HepG2 (cell line): Measurements from ENCODE around the gene KMT2E. TPM values are rescaled to one million over a fixed set of nuclear protein-coding genes. Genes with fewer than 3 reads are reported as not detected.

Experiments
- CEBPG ChIP-seq: IDR thresholded peaks from 2 replicates; pipeline ENCODE4 v1.6.1; 2016
- ELF4 ChIP-seq: sonication (generic); formaldehyde crosslinking; IDR thresholded peaks from 2 replicates; pipeline ENCODE4 v1.5.0; 2020; ENCODE audit warnings: missing genetic modification reagents, mild to moderate bottlenecking, moderate library complexity, borderline replicate concordance
- FIP1L1 ChIP-seq: fragments of 200-400 bp; formaldehyde crosslinking; IDR thresholded peaks from 2 replicates; pipeline ENCODE4 v1.6.1; 2018; ENCODE audit warnings: low read depth, mild to moderate bottlenecking, low read length, moderate library complexity, borderline replicate concordance; ENCODE audit not compliant: insufficient read depth
- FOXP1 ChIP-seq, 2 experiments: fragments of 450-650 bp in 1 of 2; IDR thresholded peaks; 2 replicates each; pipeline ENCODE4 v1.6.1; 2017 to 2018; ENCODE audit warnings: antibody characterized with exemption in 1 of 2
- IKZF1 ChIP-seq: fragments of 450-650 bp; IDR thresholded peaks from 2 replicates; pipeline ENCODE4 v1.7.1; 2016
- MED13 ChIP-seq: sonication (generic); formaldehyde crosslinking; IDR thresholded peaks from 2 replicates; pipeline ENCODE4 v1.5.0; 2020; ENCODE audit warnings: missing genetic modification reagents
- MXD4 ChIP-seq: IDR thresholded peaks from 2 replicates; pipeline ENCODE4 v1.6.1; 2016; ENCODE audit warnings: mild to moderate bottlenecking, missing biosample characterization, missing genetic modification reagents
- NR2F1 ChIP-seq, 2 experiments: fragments of 450-650 bp in 1 of 2; formaldehyde crosslinking in 1 of 2; IDR thresholded peaks; 2 replicates each; pipeline versions ENCODE4 v1.5.0 to v1.6.1; 2016 to 2020; ENCODE audit warnings: mild to moderate bottlenecking in 1 of 2, missing compliant biosample characterization in 1 of 2, missing genetic modification reagents in 1 of 2, moderate library complexity in 1 of 2
- PHF5A ChIP-seq: IDR thresholded peaks from one replicate; pipeline ENCODE4 v1.6.1; 2018; ENCODE audit warnings: low read depth, missing genetic modification reagents; ENCODE audit not compliant: unreplicated experiment
- POLR2AphosphoS5 ChIP-seq: IDR thresholded peaks from 2 replicates; pipeline ENCODE4 v1.6.1; 2012; ENCODE audit warnings: low read depth, low read length
- RBM39 ChIP-seq: fragments of 200-400 bp; formaldehyde crosslinking; IDR thresholded peaks from one replicate; pipeline ENCODE4 v1.6.1; 2018; ENCODE audit warnings: antibody characterized with exemption, mild to moderate bottlenecking, low read depth, low read length; ENCODE audit not compliant: poor library complexity, severe bottlenecking
- USF2 ChIP-seq, 2 experiments: sonication (generic) in 1 of 2; formaldehyde crosslinking in 1 of 2; IDR thresholded peaks; 2 replicates each; pipeline versions ENCODE4 v1.5.1 to v1.6.1; 2011 to 2020; ENCODE audit warnings: borderline replicate concordance in 1 of 2, low read depth in 1 of 2, low read length in 1 of 2, mild to moderate bottlenecking in 1 of 2, missing genetic modification reagents in 1 of 2, moderate library complexity in 1 of 2
- YEATS4 ChIP-seq: sonication (generic); formaldehyde crosslinking; IDR thresholded peaks from 2 replicates; pipeline ENCODE4 v1.4.0; 2020; ENCODE audit warnings: missing genetic modification reagents, borderline replicate concordance
- ZBTB37 ChIP-seq: sonication (generic); formaldehyde crosslinking; IDR thresholded peaks from 2 replicates; pipeline ENCODE4 v1.4.0; 2020; ENCODE audit warnings: mild to moderate bottlenecking, missing genetic modification reagents
- ZC3H13 ChIP-seq: sonication (generic); formaldehyde crosslinking; IDR thresholded peaks from 2 replicates; pipeline ENCODE4 v1.8.1; 2023; ENCODE audit warnings: mild to moderate bottlenecking, missing genetic modification reagents, moderate library complexity
- ZNF317 ChIP-seq: sonication (generic); formaldehyde crosslinking; IDR thresholded peaks from 2 replicates; pipeline ENCODE4 v1.5.0; 2020; ENCODE audit warnings: mild to moderate bottlenecking, missing genetic modification reagents
- ZNF724P ChIP-seq: sonication (generic); formaldehyde crosslinking; IDR thresholded peaks from 2 replicates; pipeline ENCODE4 v1.8.0; 2022; ENCODE audit warnings: missing genetic modification reagents, borderline replicate concordance
- ZNF780A ChIP-seq: sonication (generic); formaldehyde crosslinking; IDR thresholded peaks from 2 replicates; pipeline ENCODE4 v1.8.0; 2022; ENCODE audit warnings: mild to moderate bottlenecking, missing genetic modification reagents, moderate library complexity
- polyA plus RNA-seq, 8 experiments: library from polyadenylated mRNA; depleted of rRNA in 3 of 8; stranded (reverse) in 7 of 8; unstranded in 1 of 8; fragments of >200 nt; fragmentation: Illumina TruSeq in 4 of 8; extraction: Trizol in 4 of 8; gene quantifications; 2 replicates each; pipeline versions ENCODE4 v1.2.1 to v1.2.3, GENCODE V29; 2011 to 2016; ENCODE audit warnings: low read depth in 4 of 8, missing spikeins in 1 of 8, mixed read lengths in 1 of 8; ENCODE audit not compliant: insufficient read depth in 1 of 8
- total RNA-seq, 5 experiments: library from RNA; depleted of rRNA; stranded (reverse); fragments of >200 nt; fragmentation: Illumina TruSeq; extraction: Trizol; gene quantifications; 2 replicates each; pipeline ENCODE4 v1.2.3, GENCODE V29; 2016; ENCODE audit warnings: low read depth in 1 of 5

KMT2E gene
- total and polyA plus RNA-seq, 2 of the 13 experiments (the other 11 are each of a cell fraction or from before 2014, with no cell fraction given) = 6.3 to 24.4 TPM

GRCh38 chr7:105112440-105113418 is 98.7 kb downstream of the KMT2E start (continued):
- 0 out of 2 replicates have a peak, but pooled peaks have one; percentile 16 for TF ChIP-seq USF2 (IDR thresholded peaks at IDR 0.05; ENCODE audit: low read depth, low read length)
- TF ChIP-seq USF2 (CRISPR knock-in tag; IDR thresholded peaks at IDR 0.05; ENCODE audit: borderline replicate concordance) = no peak
- no peak for TF ChIP-seq FOXP1 (IDR thresholded peaks at IDR 0.05)
- TF ChIP-seq FOXP1 (CRISPR knock-in tag; IDR thresholded peaks at IDR 0.05) = no peak
- no peak for TF ChIP-seq CEBPG
- no peak for TF ChIP-seq YEATS4
- no peak for TF ChIP-seq MXD4 (CRISPR knock-in tag)
- no peak for TF ChIP-seq ZNF317 (CRISPR knock-in tag)
- no peak for TF ChIP-seq FIP1L1
- TF ChIP-seq NR2F1 (CRISPR knock-in tag; IDR thresholded peaks at IDR 0.05) = no peak
- TF ChIP-seq ZC3H13 = peak; percentile 33; the same call in 1 of the 2 replicates
- TF ChIP-seq POLR2AphosphoS5 = peak; percentile 12; the same call in 1 of the 2 replicates
- TF ChIP-seq MED13 = no peak
- TF ChIP-seq RBM39 = no peak
- no peak for TF ChIP-seq ZNF724P (CRISPR knock-in tag)
- TF ChIP-seq PHF5A (CRISPR knock-in tag) = no peak
- TF ChIP-seq ZNF780A = no peak
- no peak for TF ChIP-seq ELF4 (CRISPR knock-in tag)
- TF ChIP-seq IKZF1 = no peak
- TF ChIP-seq ZBTB37 (CRISPR knock-in tag) = no peak
